IMR-90 (cell line): Measurements from ENCODE around the gene H6PD. TPM values are rescaled to one million over a fixed set of nuclear protein-coding genes. Genes with fewer than 3 reads are reported as not detected.

Experiments
- ATAC-seq: fragments of 200-7000 bp; cut with Tn5 transposase; 2 replicates; pipeline ENCODE4 v1.9.1; 2020; ENCODE audit warnings: low read depth, mild to moderate bottlenecking, moderate library complexity
- BruUV-seq: library from RNA; stranded (reverse); fragments of 400-500 nt; replicated peaks from 2 replicates; lab custom pipeline; 2021; lab: Mats Ljungman, UMichigan
- CTCF ChIA-PET: fragments of 300-600 bp; formaldehyde crosslinking; extraction: SDS; loops from one replicate; lab custom pipeline; 2021; ENCODE audit warnings: antibody characterized with exemption; lab: Yijun Ruan, JAX
- POLR2A ChIA-PET: fragments of 300-600 bp; sonication (Branson Sonifier 250); formaldehyde crosslinking; loops from one replicate; lab custom pipeline; 2022; ENCODE audit warnings: antibody characterized with exemption; ENCODE audit not compliant: unreplicated experiment; lab: Charles Lee
- DNase-seq: peaks from one replicate; pipeline ENCODE4 v3.0.0; 2013
- H2AFZ ChIP-seq: replicated peaks from 2 replicates; pipeline ENCODE3; 2013; ENCODE audit warnings: low read length, mild to moderate bottlenecking; ENCODE audit not compliant: poor library complexity
- H2AK5ac ChIP-seq: 2 replicates; pipeline ENCODE4 v1.6.1; 2013; ENCODE audit warnings: low read depth, low read length, inconsistent platforms
- H2AK9ac ChIP-seq: replicated peaks from 2 replicates; pipeline ENCODE3; 2013; ENCODE audit warnings: mild to moderate bottlenecking, low read depth, low read length, moderate library complexity; ENCODE audit not compliant: poor library complexity
- H2BK120ac ChIP-seq: 2 replicates; pipeline ENCODE4 v1.6.1; 2013; ENCODE audit warnings: low read depth, low read length, inconsistent platforms
- H2BK15ac ChIP-seq: 3 replicates; pipeline ENCODE4 v1.6.1; 2013; ENCODE audit warnings: low read depth, low read length, inconsistent platforms
- H2BK20ac ChIP-seq: 2 replicates; pipeline ENCODE4 v1.6.1; 2013; ENCODE audit warnings: low read depth, mild to moderate bottlenecking, inconsistent platforms, low read length, moderate library complexity
- H2BK5ac ChIP-seq: 2 replicates; pipeline ENCODE4 v1.6.1; 2013; ENCODE audit warnings: mild to moderate bottlenecking, low read depth, low read length, inconsistent platforms; ENCODE audit not compliant: poor library complexity, severe bottlenecking
- H3K14ac ChIP-seq: replicated peaks from 2 replicates; pipeline ENCODE4 v1.6.1; 2013; ENCODE audit warnings: low read depth, low read length, inconsistent platforms
- H3K18ac ChIP-seq: 2 replicates; pipeline ENCODE4 v1.6.1; 2013; ENCODE audit warnings: low read depth, low read length, control low read depth
- H3K23ac ChIP-seq: 2 replicates; pipeline ENCODE4 v1.6.1; 2013; ENCODE audit warnings: low read depth, low read length, inconsistent platforms
- H3K27ac ChIP-seq: 2 replicates; pipeline ENCODE4 v1.5.1; 2013; ENCODE audit warnings: mild to moderate bottlenecking, control low read depth, low read length; ENCODE audit not compliant: insufficient read depth
- H3K27me3 ChIP-seq: 2 replicates; pipeline ENCODE4 v1.6.1; 2013; ENCODE audit warnings: low read length; ENCODE audit not compliant: control insufficient read depth, insufficient read depth
- H3K36me3 ChIP-seq: 2 replicates; pipeline ENCODE4 v1.6.1; 2013; ENCODE audit warnings: low read length, mixed read lengths; ENCODE audit not compliant: control insufficient read depth, insufficient read depth
- H3K4ac ChIP-seq: 2 replicates; pipeline ENCODE4 v1.6.1; 2013; ENCODE audit warnings: low read depth, low read length, inconsistent platforms
- H3K4me1 ChIP-seq: 2 replicates; pipeline ENCODE4 v1.6.1; 2013; ENCODE audit warnings: low read length, mixed read lengths; ENCODE audit not compliant: control insufficient read depth, insufficient read depth
- H3K4me2 ChIP-seq: 2 replicates; pipeline ENCODE4 v1.6.1; 2013; ENCODE audit warnings: low read depth, mild to moderate bottlenecking, control low read depth, low read length, moderate library complexity
- H3K4me3 ChIP-seq: 2 replicates; pipeline ENCODE4 v1.5.1; 2013; ENCODE audit warnings: low read depth, mild to moderate bottlenecking, control low read depth, low read length, moderate library complexity; ENCODE audit not compliant: insufficient read depth
- H3K56ac ChIP-seq: 2 replicates; pipeline ENCODE4 v1.6.1; 2013; ENCODE audit warnings: low read length, inconsistent platforms; ENCODE audit not compliant: insufficient read depth; ENCODE audit errors: extremely low read depth
- H3K79me1 ChIP-seq, 2 experiments: 2 replicates each; pipeline ENCODE4 v1.6.1; 2013; ENCODE audit warnings: low read length in 2 of 2, inconsistent platforms in 1 of 2, low read depth in 1 of 2
- H3K9ac ChIP-seq: 2 replicates; pipeline ENCODE4 v1.6.1; 2013; ENCODE audit warnings: low read depth, low read length, control low read depth
- H3K9me1 ChIP-seq: 2 replicates; pipeline ENCODE4 v1.6.1; 2013; ENCODE audit warnings: low read length, inconsistent platforms; ENCODE audit not compliant: insufficient read depth
- H3K9me3 ChIP-seq: 2 replicates; pipeline ENCODE4 v1.6.1; 2013; ENCODE audit warnings: low read length; ENCODE audit not compliant: control insufficient read depth, insufficient read depth
- H4K20me1 ChIP-seq: 2 replicates; pipeline ENCODE4 v1.6.1; 2013; ENCODE audit warnings: low read length, inconsistent platforms; ENCODE audit not compliant: insufficient read depth
- H4K5ac ChIP-seq: 2 replicates; pipeline ENCODE4 v1.6.1; 2013; ENCODE audit warnings: mild to moderate bottlenecking, low read depth, low read length, control low read depth
- H4K8ac ChIP-seq, 2 experiments: 2 replicates each; pipeline ENCODE4 v1.6.1; 2013; ENCODE audit warnings: low read depth in 2 of 2, low read length in 2 of 2, control low read depth in 1 of 2, inconsistent platforms in 1 of 2
- H4K91ac ChIP-seq: 2 replicates; pipeline ENCODE4 v1.6.1; 2013; ENCODE audit warnings: low read depth, low read length, inconsistent platforms; ENCODE audit not compliant: insufficient read depth
- FOS ChIP-seq: fragments of 150-350 bp; IDR thresholded peaks from 2 replicates; pipeline ENCODE4 v1.6.1; 2016; ENCODE audit warnings: low read depth, low read length
- MAZ ChIP-seq: IDR thresholded peaks from 2 replicates; pipeline ENCODE4 v1.6.1; 2012; ENCODE audit warnings: low read depth, mild to moderate bottlenecking, low read length, improper control_type of control experiment, moderate library complexity, borderline replicate concordance
- MXI1 ChIP-seq: IDR thresholded peaks from 2 replicates; pipeline ENCODE4 v1.6.1; 2012; ENCODE audit warnings: low read depth, mild to moderate bottlenecking, low read length, moderate library complexity, borderline replicate concordance
- NFE2L2 ChIP-seq: fragments of 150-350 bp; IDR thresholded peaks from 2 replicates; pipeline ENCODE4 v1.6.1; 2016; ENCODE audit warnings: low read depth, mild to moderate bottlenecking, low read length
- POLR2A ChIP-seq: IDR thresholded peaks from 2 replicates; pipeline ENCODE4 v1.6.1; 2012; ENCODE audit warnings: mild to moderate bottlenecking, low read depth, low read length
- RAD21 ChIP-seq: IDR thresholded peaks from 2 replicates; pipeline ENCODE4 v1.6.1; 2012; ENCODE audit warnings: low read length, improper control_type of control experiment
- WGBS, 2 experiments: methylation state at CpG; one replicate each; pipeline versions ENCODE4 v1.1.5 to v1.1.7; 2013; ENCODE audit warnings: missing lambda C conversion rate in 2 of 2; ENCODE audit not compliant: insufficient read length in 1 of 2; ENCODE audit errors: extremely low coverage in 2 of 2; 5-methylcytosine and 5-hydroxymethylcytosine counted together
- dilution Hi-C: fragments of 300-500 bp; cut with HindIII; formaldehyde crosslinking; loops from one replicate; pipeline ENCODE4 v1.14.3; 2018; ENCODE audit warnings: low sequenced_read_pairs; ENCODE audit not compliant: unreplicated experiment
- in situ Hi-C: fragments of 300-500 bp; cut with MboI; formaldehyde crosslinking; loops from 3 replicates; pipeline ENCODE4 v1.14.3; 2019; ENCODE audit warnings: low sequenced_read_pairs, inconsistent platforms, mixed read lengths
- intact Hi-C: fragments of 100-400 bp; cut with micrococcal nuclease; formaldehyde crosslinking; loops from 2 replicates; pipeline ENCODE4 v1.10.0; 2022
- polyA plus RNA-seq, 3 experiments: library from polyadenylated mRNA; depleted of rRNA; stranded (reverse); fragments of >200 nt; gene quantifications; 2 replicates each; pipeline ENCODE4 v1.2.3, GENCODE V29; 2012; ENCODE audit warnings: low replicate concordance in 1 of 3
- total RNA-seq: library from RNA; depleted of rRNA; stranded (reverse); fragments of >200 nt; gene quantifications from 2 replicates; pipeline ENCODE4 v1.2.3, GENCODE V29; 2012

The H6PD gene
- total and polyA plus RNA-seq, 2 of the 4 experiments (the other 2 are of a cell fraction), result 9.3 to 22.1 TPM

GRCh38 chr1:9204156-9204720, 30.3 kb upstream of the H6PD start (continued):
- no peak for TF ChIP-seq RAD21

GRCh38 chr1:9207086-9207485, 27.5 kb upstream of the H6PD start:
- no peak overlapping the region for H3K4me3 ChIP-seq
- no peak overlapping the region for H2AFZ ChIP-seq
- TF ChIP-seq FOS (peak; percentile 56), POLR2A (0 out of 2 replicates have a peak, but pooled peaks have one; percentile 15), NFE2L2 (peak; percentile 28; the same call in 1 of the 2 replicates), MAZ (0 out of 2 replicates have a peak, but pooled peaks have one; percentile 36), MXI1 (no peak)
- H3K4me1 ChIP-seq, result peaks cover 21% of the 10 kb centered on the region
- peak overlapping the region; percentile 55; the same call in 1 of the 2 replicates for H2AK5ac ChIP-seq
- no peaks in the 10 kb centered on the region for H3K9me3 ChIP-seq
- H4K20me1 ChIP-seq, result no peaks in the 10 kb centered on the region
- H2BK15ac ChIP-seq, result peak overlapping the region; percentile 52; the same call in 1 of the 3 replicates
- H4K8ac ChIP-seq, result peak overlapping the region; percentile 39 to 87; a peak in 2 of 4 replicates
- peak overlapping the region; percentile 87 for H2BK120ac ChIP-seq
- WGBS, 2 experiments, result no CpG with 5 or more reads among the region's 5 CpGs
- peaks cover 17% of the 10 kb centered on the region for H3K9me1 ChIP-seq
- H3K79me1 ChIP-seq, result no peaks in the 10 kb centered on the region; a peak in 1 of 4 replicates
- H3K23ac ChIP-seq, result peak overlapping the region; percentile 50; the same call in 1 of the 2 replicates
- peak overlapping the region; percentile 88 for H3K14ac ChIP-seq
- H3K18ac ChIP-seq, result peak overlapping the region; percentile 70; the same call in 1 of the 2 replicates
- in situ Hi-C loops, result no loop called here
- H4K5ac ChIP-seq, result peak overlapping the region; percentile 25; the same call in 1 of the 2 replicates
- H3K4ac ChIP-seq, result peak overlapping the region; percentile 64
- no peak overlapping the region for H3K9ac ChIP-seq
- no peak overlapping the region for H3K56ac ChIP-seq
- no peak overlapping the region for H2AK9ac ChIP-seq
- dilution Hi-C loops, result no loop called here
- peak overlapping the region; percentile 69 for H4K91ac ChIP-seq
- H3K36me3 ChIP-seq, result no peaks in the 10 kb centered on the region
- CTCF ChIA-PET, result no interaction called here
- intact Hi-C loops, result no loop called here
- DNase-seq (peak; percentile 93), ATAC-seq (peak; percentile 16; the same call in 1 of the 2 replicates)
- no TSS peak for BruUV-seq
- H3K27ac ChIP-seq, result no peak overlapping the region; the same call in 1 of the 2 replicates
- H2BK20ac ChIP-seq, result peak overlapping the region; percentile 90
- peak overlapping the region; percentile 69 for H2BK5ac ChIP-seq
- no peak overlapping the region for H3K4me2 ChIP-seq
- no peaks in the 10 kb centered on the region; the same call in 1 of the 2 replicates for H3K27me3 ChIP-seq
- POLR2A ChIA-PET, result no interaction called here
